Central memory CD4-positive, alpha-beta T cell (primary cell): ENCODE measurements around the gene KDF1.

ENCODE experiments used
- DNase-seq: peaks from one replicate; pipeline ENCODE4 v3.0.0; 2022
- total RNA-seq, 3 experiments: gene quantifications; one replicate each; lab custom pipeline; 2026; lab: John Stamatoyannopoulos, UW

KDF1 gene
- total RNA-seq, result 0.32 to 3.6 (median 1.4) reads per million in 3 experiments

- peak; percentile 56 for DNase-seq
Measured at GRCh38 chr1:26959722-26960624, at the start of gene KDF1. Gene KDF1 (minus strand): TSS chr1:26960468. CDS start chr1:26952380, 8,088 bp downstream.

GRCh38 chr1:27009601-27010197 lies 49.4 kb upstream of the KDF1 start:
- no peak for DNase-seq

GRCh38 chr1:27007909-27008582 lies 47.8 kb upstream of the KDF1 start:
- no peak for DNase-seq

GRCh38 chr1:27006683-27007082 lies 46.4 kb upstream of the KDF1 start:
- DNase-seq, result no peak

- DNase-seq, result no peak
Measured at GRCh38 chr1:27005648-27006496, 45.6 kb upstream of the KDF1 start.

GRCh38 chr1:27005166-27005530 lies 44.9 kb upstream of the KDF1 start:
- no peak for DNase-seq

GRCh38 chr1:27004471-27005165 lies 44.4 kb upstream of the KDF1 start:
- no peak for DNase-seq

- no peak for DNase-seq
Measured at GRCh38 chr1:27003745-27004470, 43.6 kb upstream of the KDF1 start.

- DNase-seq, result no peak
Measured at GRCh38 chr1:27001570-27002360, 41.5 kb upstream of the KDF1 start.

- no peak for DNase-seq
Measured at GRCh38 chr1:27000817-27001460, 40.7 kb upstream of the KDF1 start.

- DNase-seq, result no peak
Measured at GRCh38 chr1:27000090-27000816, 40.0 kb upstream of the KDF1 start.

- DNase-seq, result no peak
Measured at GRCh38 chr1:26999440-26999987, 39.2 kb upstream of the KDF1 start.

GRCh38 chr1:26998429-26999300 lies 38.4 kb upstream of the KDF1 start:
- no peak for DNase-seq

- DNase-seq, result no peak
Measured at GRCh38 chr1:26996665-26997064, 36.4 kb upstream of the KDF1 start.

GRCh38 chr1:26996024-26996423 lies 35.8 kb upstream of the KDF1 start:
- no peak for DNase-seq

- no peak for DNase-seq
Measured at GRCh38 chr1:26994787-26995517, 34.7 kb upstream of the KDF1 start.
